Suprapubic skin (tissue), 4 donors: ENCODE measurements around the gene CROCC2.

ENCODE experiments used
- CTCF ChIP-seq, 2 donors: fragments of 200-600 bp in 1 of 2; fragments of 450-650 bp in 1 of 2; sonication (generic) in 1 of 2; IDR thresholded peaks; one replicate each; pipeline ENCODE4 v1.5.1; 2016 to 2019; ENCODE audit warnings: antibody characterized with exemption in 2 of 2, mild to moderate bottlenecking in 1 of 2, moderate library complexity in 1 of 2
- POLR2A ChIP-seq, 2 donors: fragments of 450-650 bp; IDR thresholded peaks; one replicate each; pipeline ENCODE4 v1.6.1; 2017; ENCODE audit warnings: antibody characterized with exemption in 2 of 2, mild to moderate bottlenecking in 2 of 2, moderate library complexity in 2 of 2
- POLR2AphosphoS5 ChIP-seq, 3 donors: sonication (generic); formaldehyde crosslinking; IDR thresholded peaks; one replicate each; pipeline ENCODE4 v1.6.1; 2017; ENCODE audit warnings: antibody characterized with exemption in 3 of 3

GRCh38 chr2:241018051-241018891 is 112.1 kb downstream of the CROCC2 start:
- TF ChIP-seq CTCF (IDR thresholded peaks at IDR 0.05), result no peak
- TF ChIP-seq POLR2A (IDR thresholded peaks at IDR 0.05), result no peak
- TF ChIP-seq POLR2AphosphoS5 (IDR thresholded peaks at IDR 0.05), result no peak
